SJSA1 (cell line): ENCODE measurements around the gene CST8. TPM values are rescaled to one million over a fixed set of nuclear protein-coding genes. Genes with fewer than 3 reads are reported as not detected.

Experiments
- DNase-seq, 2 experiments: peaks; one replicate each; pipeline ENCODE4 v3.0.0-alpha.2; 2015 to 2020; ENCODE audit warnings: low spot score in 2 of 2, low read depth in 1 of 2
- H3K27ac ChIP-seq: fragments of 250-450 bp; sonication (Bioruptor Pico); 2 replicates; pipeline ENCODE4 v1.5.1; 2020; ENCODE audit warnings: mild to moderate bottlenecking, moderate library complexity
- H3K27me3 ChIP-seq: fragments of 250-450 bp; sonication (Bioruptor Pico); replicated peaks from 2 replicates; pipeline ENCODE4 v1.5.1; 2020; ENCODE audit warnings: mild to moderate bottlenecking, moderate library complexity
- H3K36me3 ChIP-seq: fragments of 250-450 bp; sonication (Bioruptor Pico); 2 replicates; pipeline ENCODE4 v1.5.1; 2020; ENCODE audit warnings: mild to moderate bottlenecking
- H3K4me1 ChIP-seq: fragments of 250-450 bp; sonication (Bioruptor Pico); replicated peaks from 2 replicates; pipeline ENCODE4 v1.6.1; 2021; ENCODE audit warnings: mild to moderate bottlenecking
- H3K4me3 ChIP-seq: fragments of 250-450 bp; sonication (Bioruptor Pico); 2 replicates; pipeline ENCODE4 v1.5.1; 2020; ENCODE audit warnings: mild to moderate bottlenecking
- H3K9me3 ChIP-seq: fragments of 250-450 bp; sonication (Bioruptor Pico); replicated peaks from 2 replicates; pipeline ENCODE4 v1.5.1; 2020; ENCODE audit warnings: mild to moderate bottlenecking
- total RNA-seq: library from RNA; depleted of rRNA; stranded (reverse); fragments of >200 nt; shearing (Covaris generic); gene quantifications from 2 replicates; pipeline ENCODE4 v1.2.3, GENCODE V29; 2014

CST8 gene
- total RNA-seq, 1 experiment from 2014 or later, result not detected

- Histone ChIP-seq H3K4me3 (no peak overlapping the region), H3K9me3 (no peaks in the 10 kb centered on the region), H3K27ac (no peak overlapping the region), H3K27me3 (no peaks in the 10 kb centered on the region; the same call in 1 of the 2 replicates), H3K4me1 (no peaks in the 10 kb centered on the region), H3K36me3 (no peaks in the 10 kb centered on the region)
- DNase-seq, result no peak
Observed at GRCh38 chr20:23488470-23488869, 2.4 kb upstream of the CST8 start.

- no peak overlapping the region for H3K4me3 ChIP-seq
Observed at GRCh38 chr20:23488996-23489395, 1.9 kb upstream of the CST8 start.

DNA sequence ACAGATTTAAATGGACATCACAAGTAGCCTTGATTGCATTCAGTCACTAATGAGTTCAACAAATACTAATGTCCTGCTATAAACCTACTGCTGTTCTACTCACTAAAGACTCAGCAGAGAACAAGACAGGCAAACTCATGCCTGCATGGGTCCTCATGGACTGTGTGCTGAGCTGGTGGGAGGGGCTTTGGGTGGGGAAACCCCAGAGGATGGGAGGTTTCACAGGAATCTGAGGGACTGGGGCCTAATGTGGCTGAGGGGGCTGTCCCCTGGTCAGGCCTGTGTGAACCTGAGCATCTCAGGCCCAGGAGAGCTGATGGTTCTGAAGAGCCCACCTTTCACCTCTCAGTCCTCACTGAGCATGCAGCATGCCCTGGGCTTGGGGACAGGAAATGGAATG, 1.4 kb downstream of the CST8 start:
- Histone ChIP-seq H3K4me1 (no peaks in the 10 kb centered on the region), H3K27ac (no peak overlapping the region), H3K27me3 (no peaks in the 10 kb centered on the region), H3K9me3 (no peaks in the 10 kb centered on the region), H3K36me3 (no peaks in the 10 kb centered on the region), H3K4me3 (no peak overlapping the region)
- DNase-seq, result no peak

More at GRCh38 chr20:23488996-23489395, 1.9 kb upstream of the CST8 start:
- Histone ChIP-seq H3K9me3 (no peaks in the 10 kb centered on the region), H3K36me3 (no peaks in the 10 kb centered on the region), H3K4me1 (no peaks in the 10 kb centered on the region), H3K27me3 (no peaks in the 10 kb centered on the region), H3K27ac (no peak overlapping the region)
- DNase-seq, result no peak

- no peak for DNase-seq
- no peak overlapping the region for H3K4me3 ChIP-seq
- H3K4me1 ChIP-seq, result no peaks in the 10 kb centered on the region
- no peak overlapping the region for H3K27ac ChIP-seq
- no peaks in the 10 kb centered on the region for H3K36me3 ChIP-seq
- 0 out of 2 replicates have a peak, but pooled peaks cover 3% of the 10 kb centered on the region for H3K27me3 ChIP-seq
- H3K9me3 ChIP-seq, result no peaks in the 10 kb centered on the region
Observed at GRCh38 chr20:23493172-23493772, 2.4 kb downstream of the CST8 start.

- H3K36me3 ChIP-seq, result no peaks in the 10 kb centered on the region
- H3K4me1 ChIP-seq, result no peaks in the 10 kb centered on the region
- no peak overlapping the region for H3K4me3 ChIP-seq
- no peaks in the 10 kb centered on the region for H3K9me3 ChIP-seq
- no peak overlapping the region for H3K27ac ChIP-seq
- no peak for DNase-seq
- peaks cover 3% of the 10 kb centered on the region; the same call in 1 of the 2 replicates for H3K27me3 ChIP-seq
Observed at GRCh38 chr20:23497536-23497935, 6.6 kb downstream of the CST8 start.

GRCh38 chr20:23501926-23502325, 11.0 kb downstream of the CST8 start:
- Histone ChIP-seq H3K4me3 (no peak overlapping the region), H3K27me3 (peaks cover 8% of the 10 kb centered on the region; the same call in 1 of the 2 replicates), H3K4me1 (no peaks in the 10 kb centered on the region), H3K36me3 (no peaks in the 10 kb centered on the region), H3K27ac (no peak overlapping the region), H3K9me3 (no peaks in the 10 kb centered on the region)
- no peak for DNase-seq

GRCh38 chr20:23503649-23504048, 12.7 kb downstream of the CST8 start:
- H3K27ac ChIP-seq, result no peak overlapping the region
- H3K4me3 ChIP-seq, result no peak overlapping the region
- no peaks in the 10 kb centered on the region for H3K36me3 ChIP-seq
- H3K4me1 ChIP-seq, result no peaks in the 10 kb centered on the region
- no peak for DNase-seq
- H3K27me3 ChIP-seq, result peaks cover 5% of the 10 kb centered on the region; the same call in 1 of the 2 replicates
- no peaks in the 10 kb centered on the region for H3K9me3 ChIP-seq

- peaks cover 5% of the 10 kb centered on the region; the same call in 1 of the 2 replicates for H3K27me3 ChIP-seq
- H3K4me3 ChIP-seq, result no peak overlapping the region
- no peaks in the 10 kb centered on the region for H3K9me3 ChIP-seq
- no peak overlapping the region for H3K27ac ChIP-seq
- H3K4me1 ChIP-seq, result no peaks in the 10 kb centered on the region
- no peaks in the 10 kb centered on the region for H3K36me3 ChIP-seq
- DNase-seq, result no peak
Observed at GRCh38 chr20:23507346-23507745, 16.4 kb downstream of the CST8 start.

GRCh38 chr20:23508449-23509229, 17.7 kb downstream of the CST8 start:
- Histone ChIP-seq H3K9me3 (no peaks in the 10 kb centered on the region), H3K27ac (no peak overlapping the region), H3K4me3 (no peak overlapping the region), H3K4me1 (no peaks in the 10 kb centered on the region), H3K27me3 (no peaks in the 10 kb centered on the region), H3K36me3 (no peaks in the 10 kb centered on the region)
- DNase-seq, result no peak

GRCh38 chr20:23509247-23509913, 18.5 kb downstream of the CST8 start:
- H3K9me3 ChIP-seq, result no peaks in the 10 kb centered on the region
- DNase-seq, result no peak
- H3K36me3 ChIP-seq, result no peaks in the 10 kb centered on the region
- H3K27me3 ChIP-seq, result no peaks in the 10 kb centered on the region
- H3K4me3 ChIP-seq, result no peak overlapping the region
- H3K4me1 ChIP-seq, result no peaks in the 10 kb centered on the region
- H3K27ac ChIP-seq, result no peak overlapping the region

GRCh38 chr20:23510000-23510590, 19.2 kb downstream of the CST8 start:
- Histone ChIP-seq H3K27me3 (no peaks in the 10 kb centered on the region), H3K9me3 (no peaks in the 10 kb centered on the region), H3K27ac (no peak overlapping the region), H3K4me3 (no peak overlapping the region), H3K36me3 (no peaks in the 10 kb centered on the region), H3K4me1 (no peaks in the 10 kb centered on the region)
- DNase-seq, result no peak

DNA sequence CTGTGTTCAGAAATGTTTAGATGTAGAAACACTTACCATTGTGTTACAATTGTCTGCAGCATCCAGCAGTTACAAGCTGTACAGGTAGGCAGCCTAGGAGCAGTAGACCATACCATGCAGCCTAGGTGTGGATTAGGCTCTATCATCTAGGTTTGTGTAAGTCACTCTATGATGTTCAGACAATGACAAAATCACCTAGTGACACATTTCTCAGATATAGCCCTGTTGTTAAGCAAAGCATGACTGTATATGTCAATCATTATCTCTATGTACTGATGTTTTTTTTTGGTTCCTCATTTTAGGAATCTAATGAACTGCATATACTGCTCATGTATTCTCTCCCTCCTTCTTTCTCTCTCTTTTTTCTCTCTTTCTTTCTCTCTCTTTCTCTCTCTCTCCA, 22.2 kb downstream of the CST8 start:
- Histone ChIP-seq H3K27me3 (no peaks in the 10 kb centered on the region), H3K36me3 (no peaks in the 10 kb centered on the region), H3K9me3 (no peaks in the 10 kb centered on the region), H3K4me1 (no peaks in the 10 kb centered on the region), H3K27ac (no peak overlapping the region), H3K4me3 (no peak overlapping the region)
- no peak for DNase-seq

DNA sequence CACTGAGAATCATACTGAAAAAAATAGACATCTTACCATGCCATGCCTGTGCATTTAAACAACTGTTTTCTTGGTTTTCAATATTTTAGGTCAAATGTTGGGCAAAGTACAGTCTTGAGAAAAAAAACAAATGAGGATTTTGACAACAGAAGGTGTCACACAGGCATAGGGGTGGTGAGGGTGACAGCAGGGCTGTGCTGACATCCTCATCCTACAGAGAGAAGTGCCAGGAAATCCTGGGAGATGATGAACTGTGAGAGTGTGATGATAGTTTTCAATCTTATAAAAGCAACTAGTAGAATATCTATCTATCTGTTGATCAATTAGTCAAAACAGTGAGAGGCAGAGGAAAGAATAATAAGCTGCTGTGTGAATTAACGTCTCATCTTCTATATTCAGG, 23.9 kb downstream of the CST8 start:
- H3K36me3 ChIP-seq, result no peaks in the 10 kb centered on the region
- no peaks in the 10 kb centered on the region for H3K27me3 ChIP-seq
- no peak overlapping the region for H3K4me3 ChIP-seq
- no peaks in the 10 kb centered on the region for H3K4me1 ChIP-seq
- H3K27ac ChIP-seq, result no peak overlapping the region
- no peaks in the 10 kb centered on the region for H3K9me3 ChIP-seq
- no peak for DNase-seq
